Suppressor macrophage treated with lipopolysaccharide for 1 hour (primary cell): ENCODE results near the gene TMEM266.

ENCODE experiments used
- DNase-seq, 3 donors: peaks; one replicate each; pipeline ENCODE4 v3.0.0-alpha.2; 2020 to 2022

The TMEM266 gene

DNA sequence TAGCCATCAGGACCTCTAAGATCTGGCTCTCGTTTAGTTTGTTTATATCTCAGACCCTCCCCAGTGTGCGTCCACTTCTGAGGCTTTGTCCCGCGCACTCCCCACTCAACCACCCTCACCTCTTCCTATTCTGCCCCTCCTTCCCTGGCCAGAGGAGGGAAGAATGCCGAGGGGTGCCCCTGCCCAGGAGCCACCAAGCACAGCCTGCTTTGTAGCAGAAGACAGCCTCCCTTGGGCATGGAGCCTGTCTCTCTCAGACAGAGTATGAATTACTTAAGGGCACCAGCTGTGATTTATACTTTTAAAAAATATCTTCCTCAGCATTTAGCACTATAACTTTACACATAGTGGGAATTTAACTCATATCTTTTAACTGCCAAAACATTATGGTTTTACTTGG lies 6.0 kb downstream of the TMEM266 start:
- DNase-seq: no peak

DNA sequence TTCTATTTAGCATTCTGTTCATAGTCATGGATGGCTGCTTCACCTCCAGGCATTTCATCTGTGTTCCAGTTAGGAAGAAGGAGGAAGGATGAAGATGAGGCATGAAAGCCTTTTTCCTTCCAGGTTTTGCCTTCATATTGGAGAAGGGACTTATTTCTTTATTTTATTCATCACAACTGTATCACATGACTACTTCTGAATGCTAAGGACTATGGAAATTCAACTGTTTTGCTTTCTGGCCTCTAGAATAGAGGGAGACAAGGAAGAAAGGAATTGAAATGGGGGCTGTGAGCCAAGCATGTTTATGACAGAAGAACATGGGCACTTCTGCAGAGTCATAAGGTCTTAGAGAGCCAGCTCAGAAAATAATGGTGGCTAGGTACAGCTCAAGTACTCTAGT lies 10.4 kb downstream of the TMEM266 start:
- no peak for DNase-seq

DNA sequence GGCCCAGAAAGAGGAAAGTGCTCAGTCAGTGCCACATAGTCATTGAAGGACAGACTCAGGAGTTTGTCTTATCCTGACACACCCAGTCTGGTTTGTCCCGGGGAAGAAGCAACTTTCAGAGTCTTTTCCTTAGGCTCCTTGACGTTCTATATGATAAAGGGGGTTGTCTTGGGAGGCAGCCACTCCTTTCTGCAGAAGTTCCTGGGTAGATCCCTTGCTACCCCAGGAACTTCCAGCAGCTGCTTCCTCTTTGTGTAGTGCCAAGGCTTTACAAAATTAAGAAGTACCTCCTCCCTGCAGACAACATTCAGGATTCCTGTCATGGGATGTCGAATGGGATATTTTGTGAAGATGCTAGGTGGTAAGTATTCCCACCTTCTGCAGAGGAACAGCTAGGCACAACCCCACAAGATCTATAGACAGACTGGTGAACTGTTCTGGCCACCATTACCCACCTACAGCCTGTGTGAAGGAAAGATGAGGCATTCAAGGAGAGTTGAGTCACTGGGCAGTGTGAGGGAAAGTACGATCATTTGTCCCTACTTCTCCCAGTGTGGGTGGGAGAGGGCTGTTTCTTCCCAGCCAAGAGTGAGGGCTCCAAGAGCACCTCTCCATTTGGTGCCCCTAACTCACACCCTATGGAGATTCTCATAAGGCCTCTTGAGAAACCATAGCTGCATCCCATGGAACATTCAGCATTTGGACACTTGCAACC lies 11.3 kb downstream of the TMEM266 start:
- peak; percentile 78 to 85 (median 79) for DNase-seq

DNA sequence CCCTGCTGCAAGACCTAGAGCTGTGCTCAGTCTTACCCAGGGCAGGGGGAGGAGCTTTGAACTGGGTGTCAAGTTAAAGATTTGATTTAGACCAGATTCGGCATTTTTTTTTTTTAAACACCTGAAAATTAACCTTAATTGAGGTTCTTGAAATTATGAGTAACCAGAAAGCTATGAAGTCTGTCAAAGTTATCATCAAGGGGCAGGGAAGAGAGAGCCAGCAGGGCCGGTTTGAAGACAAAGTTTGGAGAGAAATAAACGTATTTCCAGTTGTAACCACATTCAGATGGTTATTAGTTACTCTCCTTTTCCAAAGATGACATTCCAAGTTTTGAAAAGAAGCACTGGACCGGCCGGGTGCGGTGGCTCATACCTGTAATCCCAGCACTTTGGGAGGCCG lies 12.0 kb downstream of the TMEM266 start:
- DNase-seq: no peak

DNA sequence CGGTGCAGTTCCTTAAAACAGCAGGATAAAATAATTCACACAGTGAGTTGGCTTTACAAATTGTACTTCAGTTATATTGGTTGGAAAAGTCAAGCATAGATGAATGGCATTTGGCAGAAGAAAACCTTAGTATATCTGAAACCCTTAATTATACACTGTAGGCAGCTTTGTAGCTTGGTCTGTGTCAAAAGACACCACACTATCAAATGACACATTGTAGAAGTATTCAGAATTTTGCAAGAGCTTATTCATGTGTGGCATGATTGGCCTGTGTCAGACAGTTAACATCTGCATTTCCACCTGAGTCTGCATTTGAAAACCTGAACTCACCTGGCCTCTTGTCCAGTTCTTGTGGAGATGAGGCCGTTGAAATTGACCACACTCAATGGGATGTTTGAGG lies 13.8 kb downstream of the TMEM266 start:
- DNase-seq: no peak

DNA sequence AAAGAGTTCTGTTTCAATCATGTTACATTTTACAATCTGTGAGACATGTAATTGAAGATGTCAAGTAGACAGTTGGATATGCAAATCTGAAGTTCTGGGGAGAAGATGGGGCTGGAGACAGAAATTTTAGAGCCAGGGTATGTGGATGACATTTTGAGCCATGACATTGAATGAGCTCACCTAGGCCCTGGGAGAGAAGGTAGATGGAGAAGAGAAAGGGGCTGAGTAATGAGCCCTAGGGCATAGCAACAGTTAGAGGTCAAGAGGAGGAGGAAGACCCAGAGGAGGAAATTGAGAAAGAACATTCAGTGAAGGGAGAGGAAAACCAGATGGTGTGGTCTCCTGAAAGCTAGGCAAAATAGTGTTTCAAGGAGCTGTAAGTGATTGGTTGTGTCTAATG lies 15.3 kb downstream of the TMEM266 start:
- DNase-seq: peak; percentile 20 to 53 (median 38)

DNA sequence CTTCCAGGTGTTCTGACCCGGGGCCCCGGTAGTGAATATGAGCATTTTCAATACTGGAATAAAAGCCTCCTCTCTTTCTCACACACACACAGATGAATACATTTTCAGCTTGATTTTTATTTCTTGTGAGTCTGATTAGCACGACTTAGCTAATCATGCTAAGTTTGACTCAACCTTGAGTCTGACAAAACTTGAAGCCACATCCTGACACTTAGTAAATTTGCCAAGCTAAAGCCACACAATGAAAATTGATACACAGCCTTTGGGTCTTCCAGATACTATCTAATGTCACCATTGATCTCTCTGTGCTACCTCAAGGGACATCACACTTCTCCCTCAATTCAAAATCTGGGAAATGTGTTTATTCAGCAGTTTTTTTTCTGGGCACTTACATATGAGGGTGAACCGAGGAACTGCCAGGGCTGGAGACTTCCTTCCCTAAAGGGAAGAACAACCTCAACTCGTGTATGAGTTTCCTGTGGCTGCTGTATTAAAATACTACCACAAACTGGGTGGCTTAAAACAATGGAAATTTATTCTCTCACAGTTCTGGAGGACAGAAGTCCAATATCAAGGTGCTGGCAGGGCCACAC lies 18.6 kb downstream of the TMEM266 start:
- DNase-seq: peak; percentile 37 to 50 (median 48)

DNA sequence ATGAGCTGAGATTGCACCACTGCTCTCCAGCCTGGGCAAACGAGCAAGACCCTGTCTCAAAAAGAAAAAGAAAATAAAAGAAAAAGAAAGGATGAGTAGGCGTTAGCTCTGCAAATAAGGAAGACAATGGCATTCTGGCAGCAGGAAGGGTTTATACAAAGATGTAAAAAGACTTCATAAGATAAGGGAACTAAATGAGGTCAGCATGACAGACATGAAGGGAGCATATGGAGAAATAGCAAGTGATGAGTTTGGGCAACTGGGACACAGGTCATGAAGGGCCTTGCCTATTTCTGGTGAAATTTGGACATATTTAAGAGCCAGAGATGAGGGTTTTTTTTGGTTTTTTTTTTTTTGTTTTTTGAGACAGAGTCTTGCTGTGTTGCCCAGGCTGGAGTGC lies 24.5 kb downstream of the TMEM266 start:
- peak; percentile 74 to 88 (median 80) for DNase-seq

DNA sequence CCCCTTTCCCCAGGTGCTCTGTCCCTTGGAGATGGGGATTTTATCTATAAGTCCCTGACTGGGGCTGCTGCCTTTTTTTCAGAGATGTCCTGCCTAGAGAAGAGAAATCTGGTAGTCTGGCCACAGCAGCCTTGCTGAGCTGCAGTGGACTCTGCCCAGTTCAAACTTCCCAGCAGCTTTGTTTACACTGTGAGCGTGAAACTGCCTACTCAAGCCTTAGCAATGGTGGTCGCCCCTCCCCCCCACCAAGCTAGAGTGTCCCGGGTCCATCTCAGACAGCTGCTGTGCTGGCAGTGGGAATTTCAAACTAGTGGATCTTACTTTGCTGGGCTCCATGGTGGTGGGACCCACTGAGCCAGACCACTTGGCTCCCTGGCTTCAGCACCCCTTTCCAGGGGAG lies 38.9 kb downstream of the TMEM266 start:
- DNase-seq: no peak

DNA sequence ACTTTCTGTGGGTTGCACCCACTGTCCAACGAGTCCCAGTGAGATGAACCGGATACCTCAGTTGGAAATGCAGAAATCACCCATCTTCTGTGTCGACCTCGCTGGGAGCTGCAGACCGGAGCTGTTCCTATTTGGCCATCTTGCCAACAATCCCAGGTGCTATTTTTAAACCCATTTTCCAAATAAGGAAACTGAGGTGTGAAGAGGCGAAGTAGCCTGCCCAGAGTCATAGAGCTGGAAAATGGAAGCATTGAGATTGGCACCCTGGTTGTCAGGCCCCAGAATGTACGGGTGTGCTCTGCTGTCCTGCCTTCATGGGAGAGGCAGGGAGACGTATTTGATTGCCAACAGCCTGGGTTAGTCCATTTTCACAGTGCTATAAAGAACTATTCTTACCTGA lies 39.6 kb downstream of the TMEM266 start:
- DNase-seq: no peak

DNA sequence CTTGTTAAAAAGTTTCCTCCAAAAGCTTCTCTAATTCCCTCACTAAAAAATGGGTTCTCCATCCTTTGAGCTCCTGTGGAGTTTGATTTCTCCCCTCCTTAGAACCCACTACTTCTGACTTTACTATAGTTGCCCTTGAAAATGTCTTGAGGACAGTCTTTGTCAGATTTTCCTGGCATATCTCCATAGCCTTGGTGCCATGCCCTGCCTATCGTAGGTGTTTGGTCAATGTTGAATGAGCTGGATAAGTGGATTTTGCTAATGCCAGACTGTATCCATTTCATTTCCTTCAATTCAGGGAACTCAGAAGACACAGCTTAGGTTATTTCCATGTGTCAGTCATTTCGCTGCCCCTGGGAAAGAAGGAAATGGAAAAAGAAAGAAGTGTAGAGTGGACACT lies 40.6 kb downstream of the TMEM266 start:
- peak; percentile 9 to 36 (median 26) for DNase-seq

DNA sequence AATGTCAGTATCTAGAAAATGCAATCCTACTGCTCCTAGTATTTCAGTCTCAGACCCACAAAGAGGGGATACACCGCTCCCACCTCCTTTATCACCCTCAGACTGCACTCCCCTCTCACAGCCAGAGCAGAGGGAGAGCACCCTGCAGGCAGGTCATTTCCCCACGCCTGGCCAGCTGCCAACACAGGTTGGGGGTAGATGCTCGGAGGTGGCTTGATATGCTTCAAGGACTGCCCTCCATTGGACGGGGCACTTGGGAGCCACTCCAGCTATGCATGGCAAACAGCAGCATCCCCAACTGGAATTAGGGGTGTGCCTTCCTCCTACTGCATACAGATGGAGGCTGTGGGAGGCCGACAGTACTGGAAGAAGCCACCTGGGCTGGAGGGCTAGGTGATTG lies 41.9 kb downstream of the TMEM266 start:
- DNase-seq: no peak

DNA sequence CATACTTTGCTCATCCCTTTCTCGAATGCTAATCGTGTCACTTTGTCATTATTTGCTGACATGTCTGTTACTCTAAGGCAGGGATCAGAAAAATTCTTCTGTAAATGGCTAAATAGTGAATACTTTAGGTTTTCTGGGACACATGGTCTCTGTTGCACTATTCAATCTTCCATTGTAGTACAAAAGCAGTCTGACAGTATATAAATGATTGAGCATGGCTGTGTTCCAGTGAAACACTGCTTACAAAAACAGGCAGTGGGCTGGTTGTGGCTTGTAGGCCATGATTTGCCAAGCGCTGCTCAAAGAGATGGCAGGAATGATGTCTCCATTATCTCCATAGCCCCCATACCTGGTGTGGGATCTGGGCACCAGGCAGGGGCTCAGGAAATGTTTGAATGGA lies 45.6 kb downstream of the TMEM266 start:
- DNase-seq: no peak

DNA sequence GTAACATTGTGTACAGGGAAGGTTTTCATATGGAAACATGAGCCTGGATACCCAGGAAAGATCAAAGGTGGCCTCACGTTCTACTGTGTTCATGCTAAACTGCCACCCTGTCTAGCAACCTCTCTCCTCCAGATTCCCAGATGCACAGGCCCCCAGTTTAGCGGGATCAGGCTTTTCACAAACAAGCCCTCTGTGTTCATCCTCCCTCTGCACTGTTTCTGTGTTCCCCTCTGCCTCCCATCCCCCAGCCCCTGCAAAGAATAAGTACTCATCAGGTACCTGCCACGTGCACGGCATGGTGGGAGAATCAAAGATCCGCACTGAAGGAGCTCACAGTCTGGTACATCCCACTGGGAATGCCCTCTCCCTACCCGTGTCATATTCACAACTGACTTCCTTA lies 46.1 kb downstream of the TMEM266 start:
- no peak for DNase-seq

DNA sequence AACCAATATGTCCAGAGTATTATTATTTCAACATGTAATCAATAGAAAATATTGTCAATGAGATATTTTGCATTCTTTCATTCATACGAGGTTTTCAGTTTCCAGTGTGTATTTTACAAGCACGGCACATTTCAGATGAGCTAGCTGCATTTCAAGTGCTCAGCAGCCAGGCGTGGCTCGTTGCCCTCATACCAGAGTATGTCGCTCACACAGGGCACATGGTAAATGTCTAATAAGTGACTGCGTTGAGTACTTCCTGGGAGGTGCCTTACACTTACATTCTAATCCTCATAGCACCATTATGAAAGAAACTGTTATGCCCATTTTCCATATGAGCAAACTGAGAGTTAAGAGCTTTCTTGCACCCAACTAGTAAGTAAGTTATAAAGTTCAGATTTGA lies 47.4 kb downstream of the TMEM266 start:
- DNase-seq: no peak

DNA sequence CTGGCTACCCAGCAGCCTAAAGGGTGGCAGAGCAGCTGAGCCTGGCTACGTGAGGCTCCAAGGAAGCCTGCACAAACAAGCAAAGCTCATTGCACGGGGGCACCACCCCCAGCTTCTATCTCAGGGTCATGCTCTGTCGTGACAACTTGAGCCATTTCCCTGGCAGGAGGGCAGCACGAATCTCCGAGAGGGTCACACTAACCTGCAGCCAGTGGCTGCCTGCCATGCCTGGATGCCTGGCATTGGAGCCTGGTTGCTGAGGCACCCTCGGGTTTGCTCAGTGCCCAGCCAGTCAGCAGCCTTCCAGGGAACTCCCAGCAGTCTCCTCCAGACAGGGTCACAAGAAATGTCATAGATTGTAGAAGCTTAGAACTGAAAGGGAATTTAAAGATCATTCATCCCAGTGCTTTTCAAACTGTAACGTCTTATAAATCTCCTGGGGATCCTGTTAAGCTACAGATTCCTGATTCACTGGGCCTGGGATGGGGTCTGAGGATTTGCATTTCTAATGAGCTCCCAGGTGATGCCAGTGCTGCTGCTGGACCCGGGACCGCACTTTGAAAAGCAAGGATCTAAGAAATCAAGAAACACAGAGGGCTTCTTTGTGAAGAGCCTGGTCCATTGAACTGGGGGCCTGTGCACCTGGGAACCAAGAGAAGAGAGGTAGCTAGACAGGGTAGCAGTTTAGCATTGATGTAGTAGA lies 48.4 kb downstream of the TMEM266 start:
- DNase-seq: no peak

DNA sequence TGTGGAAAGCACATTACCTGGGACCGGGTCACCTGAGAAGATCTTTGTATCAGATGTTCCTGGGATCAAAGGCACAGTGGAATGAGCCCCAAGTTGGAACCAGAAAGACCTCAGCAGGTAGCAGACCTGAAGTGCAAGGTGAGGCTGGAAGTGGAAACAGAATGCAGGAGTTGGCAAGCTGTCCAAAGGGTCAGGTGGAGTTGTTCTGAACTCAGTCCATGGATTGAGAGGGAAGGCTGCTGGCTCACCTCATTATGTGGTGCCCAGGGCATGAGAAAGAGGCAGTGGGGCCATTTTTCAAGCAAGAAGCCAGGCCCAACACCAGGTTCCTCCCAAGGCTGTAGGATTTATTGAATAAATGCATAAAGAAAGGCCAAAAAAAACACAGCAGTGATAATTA lies 49.3 kb downstream of the TMEM266 start:
- DNase-seq: no peak

DNA sequence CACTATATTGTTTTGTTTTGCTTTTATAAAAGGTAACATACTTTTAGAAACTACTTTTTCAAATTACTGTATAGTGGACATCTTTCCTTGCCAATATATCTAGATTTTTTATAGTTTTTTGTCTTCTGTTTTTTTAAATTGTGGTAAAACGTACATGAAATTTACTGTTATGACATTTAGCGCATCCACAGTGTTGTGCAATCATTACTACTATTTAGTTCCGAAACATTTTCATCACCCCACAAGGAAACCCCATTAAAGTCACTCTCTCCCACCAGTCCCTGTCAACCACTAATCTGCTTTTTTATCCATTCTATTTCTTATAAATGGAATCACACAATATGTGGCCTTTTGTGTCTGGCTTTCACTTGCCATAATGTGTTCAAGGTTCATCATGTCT lies 54.8 kb downstream of the TMEM266 start:
- DNase-seq: peak; percentile 9 to 38 (median 27)

DNA sequence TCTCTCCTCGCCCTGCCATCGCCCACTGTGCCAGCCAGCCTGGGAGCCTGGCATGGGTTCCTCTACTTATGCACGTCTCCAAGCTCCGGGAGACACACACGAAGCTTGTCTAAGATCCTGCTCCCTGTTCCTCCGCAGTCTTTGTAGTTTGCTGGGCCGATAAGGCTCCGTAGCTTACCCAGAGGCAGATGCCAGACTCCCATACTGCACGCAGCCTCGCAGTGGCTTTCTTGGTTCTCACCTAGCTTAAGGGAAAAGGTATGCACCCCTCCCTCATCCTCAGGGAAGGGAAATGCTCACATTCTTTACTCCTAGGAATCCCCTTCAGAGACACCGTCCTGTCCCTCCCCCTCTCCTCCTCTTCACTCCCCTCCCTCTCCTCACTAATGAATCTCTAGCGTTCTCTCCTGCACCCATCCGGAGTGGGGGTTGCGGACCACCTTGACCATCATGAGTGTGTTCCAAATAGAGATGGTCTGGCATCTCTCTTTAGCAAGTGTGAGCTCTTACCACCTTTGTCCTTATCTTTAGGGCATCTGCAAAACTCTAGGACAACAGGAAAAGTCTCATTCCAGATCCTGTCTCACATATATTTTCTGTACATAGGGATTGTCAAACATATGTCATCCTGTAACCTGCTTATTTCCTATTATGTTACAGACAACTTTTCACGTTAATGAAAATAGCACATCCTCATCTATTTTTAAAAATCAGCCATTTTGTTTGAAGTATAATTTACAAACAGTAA lies 56.5 kb downstream of the TMEM266 start:
- DNase-seq: no peak

DNA sequence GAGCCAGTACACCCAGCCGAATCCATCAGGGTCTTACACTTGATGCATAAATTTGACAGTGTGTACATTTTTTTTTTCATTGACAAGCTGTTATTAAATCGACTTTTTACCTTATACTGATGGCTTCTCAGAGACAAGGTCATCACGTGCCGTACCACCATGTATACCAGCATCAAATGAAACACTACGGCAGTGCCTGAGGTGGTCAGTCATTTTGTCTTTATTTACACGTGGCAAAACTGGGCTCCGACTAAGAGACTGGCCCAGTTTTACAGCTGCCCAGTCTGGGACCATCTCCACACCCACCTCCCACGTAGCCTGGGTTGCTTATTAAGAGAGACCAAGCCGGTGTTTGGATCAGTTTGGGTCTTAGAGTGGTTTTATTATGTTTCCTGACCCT lies 57.4 kb downstream of the TMEM266 start:
- DNase-seq: no peak

DNA sequence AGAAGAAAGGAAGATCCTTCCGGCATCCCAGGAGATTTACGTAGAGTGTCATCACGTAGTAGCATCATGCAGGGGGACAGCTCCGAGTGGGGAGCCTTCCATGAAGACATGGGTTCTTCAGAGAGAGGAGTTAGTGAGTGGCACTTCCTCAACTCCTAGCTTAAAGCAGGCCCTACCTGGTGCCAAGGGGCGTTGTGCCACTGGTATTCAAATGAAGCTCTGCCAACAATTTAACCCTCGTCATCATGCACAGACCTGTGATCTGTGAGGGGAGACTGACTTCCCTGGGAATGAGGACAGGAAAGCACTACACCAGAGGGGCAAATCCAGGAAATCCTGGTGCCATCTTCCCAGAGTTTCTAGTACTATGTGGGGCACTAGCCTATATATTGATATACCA lies 59.0 kb downstream of the TMEM266 start:
- DNase-seq: no peak

DNA sequence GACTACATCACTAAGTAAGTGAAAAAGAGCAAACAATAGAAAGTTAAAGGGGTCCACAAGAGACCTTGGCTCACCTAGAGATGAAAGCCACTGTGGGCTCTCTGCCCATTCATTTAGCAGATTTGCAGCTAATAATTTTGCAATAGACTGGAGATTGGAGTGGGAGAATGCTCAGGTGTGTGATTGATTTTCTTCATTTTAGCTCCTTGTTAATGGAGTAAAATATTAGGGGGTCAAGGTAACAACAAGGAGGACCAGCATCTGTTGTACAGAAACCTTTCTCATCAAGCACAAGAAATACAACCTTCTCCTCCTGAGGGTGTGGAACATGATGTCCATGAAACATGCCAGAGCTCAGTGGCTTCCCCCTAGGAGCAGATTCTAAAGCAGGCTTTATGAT lies 63.2 kb downstream of the TMEM266 start:
- DNase-seq: no peak

DNA sequence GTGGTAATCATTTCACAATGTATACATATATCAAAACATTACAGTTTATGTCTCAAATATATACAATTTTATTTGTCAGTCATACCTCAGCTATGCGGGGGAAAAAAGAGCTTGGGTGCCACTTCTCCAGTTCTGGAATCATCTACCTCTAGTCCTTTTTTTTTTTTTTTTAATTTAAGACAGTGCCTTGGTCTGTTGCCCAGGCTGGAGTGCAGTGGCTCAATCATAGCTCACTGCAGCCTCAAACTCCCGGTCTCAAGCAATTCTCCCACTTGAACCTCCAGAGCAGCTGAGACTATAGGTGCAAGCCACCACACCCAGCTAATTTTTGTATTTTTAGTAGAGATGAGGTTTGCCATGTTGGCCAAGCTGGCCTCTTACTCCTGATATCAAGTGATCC lies 67.4 kb downstream of the TMEM266 start:
- no peak for DNase-seq

DNA sequence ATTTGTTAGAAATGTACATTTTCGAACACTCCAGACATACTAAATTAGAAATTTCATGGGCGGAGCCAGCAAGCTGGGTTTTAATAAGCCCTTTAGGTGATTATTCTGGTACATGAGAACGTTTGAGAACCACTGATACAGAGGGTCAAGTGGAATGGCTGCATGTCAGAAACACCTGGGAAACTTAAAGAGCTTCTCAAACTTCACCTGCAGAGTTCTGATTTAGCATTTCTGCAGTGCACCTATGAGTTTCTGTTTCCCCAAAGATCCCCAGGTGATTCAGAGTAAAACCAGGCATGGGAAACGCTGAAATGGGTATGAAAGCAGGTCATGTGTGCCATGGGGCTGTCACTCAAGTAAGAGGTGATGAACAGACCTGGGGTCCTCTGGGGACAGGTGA lies 68.1 kb downstream of the TMEM266 start:
- DNase-seq: no peak
